Measurements from ENCODE around the gene SMARCC1.
A peak's percentile ranks its signal among the peaks of the same experiment; 100 is the strongest.

SMARCC1 gene

GRCh38 chr3:47629770-47630169 lies 151.9 kb downstream of the SMARCC1 start:
- no peak for DNase-seq

GRCh38 chr3:47628426-47628825 lies 153.3 kb downstream of the SMARCC1 start:
- no peak for DNase-seq

GRCh38 chr3:47622671-47623461 lies 158.8 kb downstream of the SMARCC1 start:
- DNase-seq, result no peak

- no peak for DNase-seq
Observed at GRCh38 chr3:47617086-47618010, 164.3 kb downstream of the SMARCC1 start.

GRCh38 chr3:47614788-47615187 lies 166.9 kb downstream of the SMARCC1 start:
- DNase-seq, result peak; percentile 7

GRCh38 chr3:47613722-47614121 lies 168.0 kb downstream of the SMARCC1 start:
- no peak for DNase-seq

GRCh38 chr3:47612879-47613278 lies 168.8 kb downstream of the SMARCC1 start:
- no peak for DNase-seq

GRCh38 chr3:47612178-47612577 lies 169.5 kb downstream of the SMARCC1 start:
- no peak for DNase-seq

- no peak for DNase-seq
Observed at GRCh38 chr3:47611576-47611975, 170.1 kb downstream of the SMARCC1 start.

- no peak for DNase-seq
Observed at GRCh38 chr3:47610583-47610982, 171.1 kb downstream of the SMARCC1 start.

- DNase-seq, result no peak
Observed at GRCh38 chr3:47607335-47607734, 174.4 kb downstream of the SMARCC1 start.

GRCh38 chr3:47606165-47606564 lies 175.5 kb downstream of the SMARCC1 start:
- DNase-seq, result no peak

GRCh38 chr3:47605652-47606051 lies 176.0 kb downstream of the SMARCC1 start:
- no peak for DNase-seq

GRCh38 chr3:47604145-47604544 lies 177.5 kb downstream of the SMARCC1 start:
- DNase-seq, result no peak

GRCh38 chr3:47603332-47603731 lies 178.4 kb downstream of the SMARCC1 start:
- no peak for DNase-seq

GRCh38 chr3:47601281-47601680 lies 180.4 kb downstream of the SMARCC1 start:
- no peak for DNase-seq

- no peak for DNase-seq
Observed at GRCh38 chr3:47594792-47595191, 186.9 kb downstream of the SMARCC1 start.

- no peak for DNase-seq
Observed at GRCh38 chr3:47592066-47592795, 189.5 kb downstream of the SMARCC1 start.

- no peak for DNase-seq
Observed at GRCh38 chr3:47590216-47590615, 191.5 kb downstream of the SMARCC1 start.

GRCh38 chr3:47588587-47588986 lies 193.1 kb downstream of the SMARCC1 start:
- no peak for DNase-seq

GRCh38 chr3:47588053-47588452 lies 193.6 kb downstream of the SMARCC1 start:
- no peak for DNase-seq

GRCh38 chr3:47586746-47587145 lies 194.9 kb downstream of the SMARCC1 start:
- DNase-seq, result no peak

Data from stimulated activated CD4-positive, alpha-beta T cell treated with anti-CD3 and anti-CD28 coated beads, Interleukin-4, amount 100 ng/mL, for 24 hours (primary cell).